NOMO-1 treated with DMSO at 0.1 percent for 48 hours (cell line): Measurements from ENCODE around the gene WASF2.
"Not testable (repeated sequence)": the region's sequence is repeated elsewhere in the genome, so short reads cannot be mapped to it uniquely, and the experiment has no call there.

Experiments used
- DNase-seq: peaks from one replicate; lab custom pipeline; 2025; ENCODE audit not compliant: unreplicated experiment; lab: John Stamatoyannopoulos, UW

WASF2 gene

DNA sequence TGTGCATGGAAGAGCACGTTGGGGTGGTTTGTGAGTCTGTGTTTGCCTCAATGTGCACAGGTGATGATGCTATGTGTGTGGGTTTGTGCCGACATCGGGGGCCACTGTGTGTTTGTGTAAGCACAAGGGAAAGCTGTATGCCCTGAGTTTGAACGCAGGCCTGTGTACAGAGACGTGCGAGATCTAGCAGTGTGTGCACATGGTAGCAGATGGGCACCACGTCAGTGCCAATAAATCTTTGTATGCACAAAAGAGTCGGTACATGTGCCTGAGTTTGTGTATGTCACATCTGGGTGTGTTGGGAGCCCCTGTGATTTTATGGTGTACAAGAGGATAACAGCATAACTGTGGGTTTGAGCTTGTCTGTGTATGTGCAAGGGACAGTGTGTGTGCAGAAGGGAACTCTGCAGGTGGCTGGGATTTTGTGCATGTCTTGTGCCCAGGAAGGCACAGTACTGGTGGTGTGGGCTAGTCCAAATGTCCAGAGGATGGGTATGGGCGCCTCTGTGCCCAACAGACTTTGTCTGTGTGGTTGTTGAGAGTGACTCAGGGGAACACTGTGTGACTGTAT is 32.0 kb upstream of the WASF2 start:
- no peak for DNase-seq

- no peak for DNase-seq
Observed at GRCh38 chr1:27521336-27521831, 31.4 kb upstream of the WASF2 start.

- no peak for DNase-seq
Observed at GRCh38 chr1:27520651-27521050, 30.7 kb upstream of the WASF2 start.

- DNase-seq: no peak
Observed at GRCh38 chr1:27519331-27520258, 29.6 kb upstream of the WASF2 start.

- no peak for DNase-seq
Observed at GRCh38 chr1:27518808-27519207, 28.8 kb upstream of the WASF2 start.

GRCh38 chr1:27517907-27518718 is 28.1 kb upstream of the WASF2 start:
- no peak for DNase-seq

DNA sequence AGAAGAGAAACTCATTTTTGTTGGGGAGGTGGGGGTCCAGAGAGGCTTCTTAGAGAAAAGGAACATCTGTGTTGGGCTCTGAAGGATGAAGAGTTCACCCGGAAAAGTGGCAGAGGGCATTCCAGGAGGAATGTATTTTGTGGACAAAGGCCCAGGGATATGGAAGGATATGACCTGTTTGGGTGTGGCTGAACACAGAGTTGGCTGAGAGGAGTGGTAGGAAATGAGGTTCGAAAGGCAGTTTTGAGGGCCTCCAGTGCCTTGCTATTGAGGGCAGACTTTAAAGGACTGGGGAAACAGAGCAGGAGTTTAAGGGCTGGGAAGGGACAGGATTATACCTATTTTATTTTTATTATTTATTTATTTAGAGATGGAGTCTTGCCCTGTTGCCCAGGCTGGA is 27.3 kb upstream of the WASF2 start:
- DNase-seq: no peak

GRCh38 chr1:27515626-27516025 is 25.7 kb upstream of the WASF2 start:
- no peak for DNase-seq

DNA sequence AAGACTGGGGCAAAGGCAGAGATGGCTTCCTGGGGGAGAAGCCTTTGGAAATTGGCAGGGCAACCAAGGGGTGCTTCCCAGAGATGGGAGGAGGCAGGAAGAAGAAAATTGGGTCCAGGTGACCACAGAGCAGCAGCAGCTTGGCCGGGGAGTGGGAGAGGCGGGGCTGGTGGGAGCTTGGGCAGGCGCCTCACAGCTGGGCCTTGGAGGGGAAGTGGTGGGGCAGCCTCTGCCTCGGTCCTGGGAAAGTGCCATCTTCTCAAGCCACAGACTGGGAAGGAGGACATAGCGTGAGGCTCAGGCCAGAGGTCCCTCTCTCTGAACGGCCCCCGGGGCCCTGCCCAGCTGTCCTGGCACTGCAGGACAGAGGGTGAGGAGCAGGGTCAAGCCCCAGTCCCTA is 24.0 kb upstream of the WASF2 start:
- no peak for DNase-seq

DNA sequence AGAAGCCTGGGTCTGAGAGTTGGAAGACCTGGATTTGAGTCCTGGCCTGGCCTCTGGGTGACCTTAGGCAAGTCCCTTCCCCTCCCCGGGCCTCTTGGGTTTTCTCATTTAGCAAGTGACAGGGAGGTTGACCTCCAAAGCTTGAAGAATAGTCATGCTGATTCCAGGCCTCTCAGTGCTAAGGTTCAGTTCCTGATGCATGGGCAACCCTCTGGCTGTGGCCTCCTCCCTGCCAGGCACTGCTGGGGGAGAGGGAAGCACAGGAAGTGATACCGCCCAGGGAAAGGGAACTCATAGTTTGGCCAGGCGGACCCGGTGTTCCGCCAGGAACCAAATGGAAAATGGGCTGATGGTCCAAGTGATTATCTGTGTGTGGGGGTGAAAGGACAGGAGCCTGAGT is 23.6 kb upstream of the WASF2 start:
- no peak for DNase-seq

DNA sequence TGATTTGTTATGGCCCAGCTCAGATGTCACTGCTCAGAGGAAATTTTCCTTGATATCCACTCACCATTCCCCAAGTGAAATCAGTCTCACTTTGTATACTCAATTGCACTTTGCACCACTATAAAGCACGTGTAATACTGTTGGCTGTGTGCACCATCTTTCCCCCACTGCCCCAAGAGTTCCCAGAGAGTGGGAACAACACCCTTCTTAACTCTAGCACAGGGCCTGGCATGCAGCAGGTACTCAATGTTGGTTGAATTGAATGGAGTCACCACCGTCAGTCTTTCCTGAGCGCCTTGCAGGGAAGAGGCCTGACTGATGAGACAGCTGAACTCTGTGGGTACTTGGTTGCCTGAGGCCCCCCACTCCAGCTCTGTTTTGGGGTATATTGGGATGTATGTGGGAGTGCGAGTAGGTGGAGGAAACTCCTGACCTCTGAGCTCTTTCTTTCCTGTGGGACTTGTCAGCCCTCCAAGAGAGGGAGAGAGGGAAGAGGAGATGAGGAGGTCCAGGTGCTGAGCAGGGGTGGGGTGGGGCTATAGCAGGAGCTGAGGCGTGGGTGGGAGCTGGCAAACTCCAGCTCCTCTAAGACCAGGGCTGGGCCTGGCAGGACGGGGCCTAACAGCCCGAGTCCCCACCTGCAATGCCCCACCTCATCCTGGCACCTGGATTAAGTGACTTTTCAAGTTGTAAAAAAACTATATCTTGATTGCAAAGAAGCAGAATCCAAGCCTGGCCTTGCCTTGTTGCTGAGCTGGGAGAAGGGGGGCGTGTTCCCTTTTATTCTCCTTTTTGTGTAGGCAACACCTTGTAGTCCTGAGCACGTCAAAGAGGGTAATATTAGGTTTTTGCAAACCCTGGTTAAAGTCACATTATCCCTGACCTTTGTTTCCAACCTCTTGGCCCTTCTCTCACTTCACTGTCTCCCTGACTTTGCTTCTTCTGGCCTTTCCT is 19.4 kb upstream of the WASF2 start:
- DNase-seq: no peak

DNA sequence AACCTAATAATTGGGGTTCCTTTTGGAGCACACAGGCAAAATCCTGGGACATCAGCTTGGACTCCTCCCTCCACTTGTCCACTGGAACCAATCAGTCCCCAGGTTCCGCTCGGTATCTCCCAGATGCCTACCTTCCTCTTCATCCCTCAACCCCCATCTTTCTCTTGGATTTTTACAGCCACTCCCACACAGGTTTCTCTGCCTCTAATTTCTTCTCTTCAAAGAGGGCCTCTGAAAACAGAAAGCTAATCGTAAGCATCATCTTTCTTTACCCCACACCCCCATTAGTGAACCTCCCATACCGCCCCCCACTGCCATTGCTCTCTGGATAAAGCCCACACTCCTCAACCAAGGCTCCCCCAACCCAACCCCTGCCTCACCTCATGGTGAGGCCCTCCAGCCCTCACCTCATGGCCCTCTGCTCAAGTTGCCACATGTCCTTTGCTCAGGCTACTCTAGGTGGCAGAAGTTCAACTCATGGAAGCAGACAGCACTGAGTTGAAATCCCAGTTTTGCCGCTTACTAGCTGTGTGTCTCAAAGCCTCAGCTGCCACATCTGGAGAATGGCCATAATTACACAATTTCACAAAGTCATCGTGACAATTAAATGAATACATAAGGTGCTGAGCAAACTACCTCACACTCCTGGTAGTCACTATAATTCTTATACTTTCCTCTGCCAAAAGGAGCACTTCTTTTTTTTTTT is 18.1 kb upstream of the WASF2 start:
- DNase-seq: no peak

DNA sequence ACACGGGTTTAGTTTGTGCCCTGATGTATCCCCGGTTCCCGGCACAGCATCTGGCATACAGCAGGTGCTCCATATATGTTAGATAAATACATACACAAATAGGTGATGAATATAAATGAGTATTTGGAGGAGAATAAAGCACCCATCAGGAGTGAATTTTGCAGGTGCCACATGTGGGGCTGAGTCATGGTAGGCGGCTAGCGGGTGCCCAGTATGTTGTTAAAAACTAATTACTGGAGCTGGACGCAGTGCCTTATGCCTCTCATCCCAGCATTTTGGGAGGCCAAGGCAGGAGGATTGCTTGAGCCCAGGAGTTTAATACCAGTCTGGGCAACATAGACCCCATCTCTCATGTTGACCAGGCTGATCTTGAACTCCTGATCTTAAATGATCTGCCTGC is 16.7 kb upstream of the WASF2 start:
- DNase-seq: no peak

DNA sequence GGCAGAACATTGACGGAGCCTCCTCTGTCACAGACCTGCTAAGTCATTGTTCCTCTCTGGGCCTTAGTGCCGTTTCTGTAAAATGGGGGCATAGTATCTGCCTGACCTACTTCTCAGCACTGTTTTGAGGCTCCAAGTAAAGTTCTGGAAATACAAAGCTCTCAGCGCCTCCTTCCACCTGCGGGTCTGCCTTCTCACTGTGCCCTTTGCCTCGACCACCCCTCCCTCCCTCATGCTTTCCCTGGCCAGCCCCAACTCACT is 15.4 kb upstream of the WASF2 start:
- DNase-seq: no peak

DNA sequence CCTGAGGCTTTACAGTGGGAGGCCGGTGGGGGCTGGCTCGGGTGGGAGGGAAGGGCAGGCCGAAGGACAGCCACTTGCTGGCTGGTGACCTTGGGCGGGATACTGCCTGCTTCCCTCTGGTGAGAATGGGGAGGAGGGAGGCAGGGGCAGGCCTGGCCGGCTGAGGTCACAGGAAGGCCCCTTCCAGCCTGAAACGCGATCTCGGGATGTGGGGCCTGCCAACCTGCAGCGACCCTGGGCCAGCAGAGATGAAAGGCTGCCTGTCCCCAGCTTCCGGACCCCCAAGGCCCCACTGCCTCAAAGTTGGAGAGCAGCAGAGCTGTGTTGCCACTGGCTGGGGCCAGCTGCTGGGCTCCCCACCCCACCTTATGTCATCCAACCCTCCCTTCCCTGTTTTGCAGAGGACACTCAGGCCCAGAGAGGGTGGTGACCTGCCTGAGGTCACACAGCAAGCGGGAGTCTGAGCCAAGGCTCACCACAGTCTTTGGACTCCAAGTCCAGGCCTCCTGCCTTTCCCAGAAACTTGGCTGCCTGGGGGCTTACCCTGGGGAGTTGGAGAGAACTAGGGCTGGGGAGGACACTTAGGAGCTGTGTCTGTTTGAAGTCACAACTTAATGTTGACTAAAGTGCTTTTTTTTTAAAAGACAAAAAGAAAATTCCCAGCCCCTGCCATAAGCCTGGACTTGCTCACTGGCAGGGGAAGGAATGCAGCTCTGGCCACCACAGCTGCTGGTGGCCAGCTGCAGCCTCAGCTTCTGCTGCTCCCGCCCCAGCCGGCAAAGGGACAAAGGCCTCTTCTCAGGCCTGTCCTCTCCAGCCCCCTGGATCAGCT is 14.8 kb upstream of the WASF2 start:
- no peak for DNase-seq

- DNase-seq: no peak
Observed at GRCh38 chr1:27503844-27504587, 14.0 kb upstream of the WASF2 start.

DNA sequence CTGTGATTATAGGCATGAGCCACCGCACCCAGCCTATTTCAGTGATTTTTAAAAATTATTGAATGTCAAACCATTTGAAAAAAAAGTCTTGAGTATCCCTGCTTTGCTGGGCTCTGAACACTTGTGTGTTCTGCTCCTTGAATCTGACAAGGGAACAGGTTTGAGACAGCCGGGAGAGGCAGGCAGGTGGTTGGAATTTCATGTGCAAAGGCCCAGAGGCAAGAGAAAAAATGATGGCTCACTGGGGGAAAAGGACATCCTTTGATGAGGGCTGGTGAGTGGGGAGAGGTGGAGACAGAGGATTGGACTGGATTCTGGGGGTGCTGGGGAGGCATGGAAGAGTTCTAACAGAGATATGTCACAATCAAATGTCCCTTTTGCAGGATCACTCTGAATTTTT is 13.1 kb upstream of the WASF2 start:
- DNase-seq: no peak

DNA sequence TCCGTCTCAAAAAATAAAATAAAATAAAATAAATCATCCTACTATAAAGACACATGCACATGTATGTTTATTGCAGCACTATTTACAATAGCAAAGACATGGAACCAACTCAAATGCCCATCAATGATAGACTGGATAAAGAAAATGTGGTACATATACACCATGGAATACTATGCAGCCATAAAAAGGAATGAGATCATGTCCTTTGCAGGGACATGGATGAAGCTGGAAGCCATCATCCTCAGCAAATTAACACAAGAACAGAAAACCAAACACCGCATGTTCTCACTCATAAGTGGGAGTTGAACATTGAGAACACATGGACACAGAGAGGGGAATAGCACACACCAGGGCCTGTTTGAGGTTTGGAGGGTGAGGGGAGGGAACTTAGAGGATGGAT is 11.2 kb upstream of the WASF2 start:
- DNase-seq: not testable (repeated sequence)

- DNase-seq: no peak
Observed at GRCh38 chr1:27499142-27499541, 9.2 kb upstream of the WASF2 start.
